Omental fat pad (tissue), 4 donors: ENCODE measurements around the gene DOCK6. TPM values are rescaled to one million over a fixed set of nuclear protein-coding genes. Genes with fewer than 3 reads are reported as not detected.

Experiments used
- ATAC-seq: fragments of 150-250 bp; one replicate; pipeline ENCODE4 v1.9.1; 2016; ENCODE audit warnings: mild to moderate bottlenecking, moderate library complexity; ENCODE audit not compliant: low FRiP score
- DNase-seq: peaks from one replicate; pipeline ENCODE4 v3.0.0-alpha.2; 2019; ENCODE audit warnings: low spot score
- CTCF ChIP-seq, 3 donors: fragments of 450-650 bp; IDR thresholded peaks; one replicate each; pipeline ENCODE4 v1.5.1; 2016 to 2017; ENCODE audit warnings: antibody characterized with exemption in 3 of 3, mild to moderate bottlenecking in 3 of 3, moderate library complexity in 2 of 3
- total RNA-seq, 4 donors: library from RNA; depleted of rRNA; stranded (reverse); fragments of >200 nt; gene quantifications; one replicate each; pipeline ENCODE4 v1.1.0, GENCODE V29; 2016

The DOCK6 gene
- total RNA-seq, 4 donors from 2014 or later: 17.1 to 109 (median 41.4) TPM

- TF ChIP-seq CTCF (IDR thresholded peaks at IDR 0.05): no peak
- no peak for DNase-seq
- no peak for ATAC-seq
Observed at GRCh38 chr19:11240008-11240444, 22.3 kb downstream of the DOCK6 start.

DNA sequence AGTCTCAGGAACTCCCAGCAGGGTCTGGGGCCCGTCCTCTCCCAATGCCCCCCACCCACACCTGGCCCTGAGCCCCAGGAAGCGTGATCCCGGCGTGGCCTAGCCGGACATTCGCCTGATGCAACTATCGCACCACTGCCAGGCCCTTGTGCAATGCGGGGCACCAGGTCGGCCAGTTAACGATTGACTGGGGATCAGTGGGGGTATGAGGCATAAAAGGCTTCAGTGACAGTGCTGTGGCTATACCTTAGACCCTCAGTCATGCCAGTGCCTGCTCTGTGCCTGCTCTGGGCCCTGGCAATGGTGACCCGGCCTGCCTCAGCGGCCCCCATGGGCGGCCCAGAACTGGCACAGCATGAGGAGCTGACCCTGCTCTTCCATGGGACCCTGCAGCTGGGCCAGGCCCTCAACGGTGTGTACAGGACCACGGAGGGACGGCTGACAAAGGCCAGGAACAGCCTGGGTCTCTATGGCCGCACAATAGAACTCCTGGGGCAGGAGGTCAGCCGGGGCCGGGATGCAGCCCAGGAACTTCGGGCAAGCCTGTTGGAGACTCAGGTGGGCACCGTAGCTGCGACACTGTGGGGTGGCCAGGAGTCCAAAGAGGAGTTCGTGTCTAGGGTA lies 22.8 kb downstream of the DOCK6 start, which contains the start of gene ANGPTL8:
ANGPTL8 (plus strand) TSS at position 243 of the 624 bp plus-strand sequence; CDS start at position 262, 19 bp downstream.
- ATAC-seq (no peak), DNase-seq (no peak)
- TF ChIP-seq CTCF (IDR thresholded peaks at IDR 0.05): no peak

GRCh38 chr19:11238781-11239376 lies 23.4 kb downstream of the DOCK6 start:
- TF ChIP-seq CTCF (IDR thresholded peaks at IDR 0.05): no peak
- DNase-seq: no peak

GRCh38 chr19:11238041-11238440 lies 24.3 kb downstream of the DOCK6 start:
- no peak for TF ChIP-seq CTCF (IDR thresholded peaks at IDR 0.05)

More at GRCh38 chr19:11238781-11239376, 23.4 kb downstream of the DOCK6 start:
- no peak for ATAC-seq

GRCh38 chr19:11237321-11237720 lies 25.0 kb downstream of the DOCK6 start:
- ATAC-seq (no peak), DNase-seq (no peak)
- no peak for TF ChIP-seq CTCF (IDR thresholded peaks at IDR 0.05)

More at GRCh38 chr19:11238041-11238440, 24.3 kb downstream of the DOCK6 start:
- DNase-seq (no peak), ATAC-seq (no peak)

GRCh38 chr19:11236324-11237301 lies 25.7 kb downstream of the DOCK6 start:
- ATAC-seq (no peak), DNase-seq (no peak)
- TF ChIP-seq CTCF (IDR thresholded peaks at IDR 0.05): no peak
